MM.1S (cell line): ENCODE results near the gene SYNRG.
"Not testable (repeated sequence)": the region's sequence is repeated elsewhere in the genome, so short reads cannot be mapped to it uniquely, and the experiment has no call there.

Experiments
- DNase-seq: peaks from one replicate; pipeline ENCODE4 v3.0.0-alpha.2; 2015
- H2AFZ ChIP-seq: fragments of 300-600 bp; sonication (generic); 2 replicates; pipeline ENCODE4 v1.6.0; 2016; ENCODE audit warnings: antibody characterized with exemption, low read length
- H3F3A ChIP-seq: fragments of 300-600 bp; sonication (generic); 2 replicates; pipeline ENCODE4 v1.6.1; 2016; ENCODE audit warnings: mild to moderate bottlenecking, antibody characterized with exemption, low read length, moderate library complexity, mixed read lengths; ENCODE audit not compliant: insufficient read depth
- H3K27ac ChIP-seq: fragments of 300-600 bp; sonication (generic); 2 replicates; pipeline ENCODE4 v1.5.1; 2016; ENCODE audit warnings: mild to moderate bottlenecking, low read length
- H3K27me3 ChIP-seq: fragments of 300-600 bp; sonication (generic); replicated peaks from 2 replicates; pipeline ENCODE4 v1.6.0; 2016; ENCODE audit warnings: low read length; ENCODE audit not compliant: insufficient read depth
- H3K36me3 ChIP-seq: fragments of 300-600 bp; sonication (generic); replicated peaks from 2 replicates; pipeline ENCODE4 v1.6.1; 2016; ENCODE audit warnings: mild to moderate bottlenecking, low read length, mixed read lengths; ENCODE audit not compliant: insufficient read depth
- H3K4me1 ChIP-seq: fragments of 300-600 bp; sonication (generic); 2 replicates; pipeline ENCODE4 v1.6.1; 2016; ENCODE audit warnings: low read length, mixed read lengths
- H3K4me2 ChIP-seq: fragments of 300-600 bp; sonication (generic); 2 replicates; pipeline ENCODE4 v1.6.0; 2016; ENCODE audit warnings: low read depth, low read length
- H3K4me3 ChIP-seq: fragments of 300-600 bp; sonication (generic); 2 replicates; pipeline ENCODE4 v1.5.1; 2016; ENCODE audit warnings: low read length, mixed read lengths
- H3K79me2 ChIP-seq: fragments of 300-600 bp; sonication (generic); 2 replicates; pipeline ENCODE4 v1.6.1; 2016; ENCODE audit warnings: mixed run types, low read length, mixed read lengths
- H3K9ac ChIP-seq: fragments of 300-600 bp; sonication (generic); 2 replicates; pipeline ENCODE4 v1.6.1; 2016; ENCODE audit warnings: low read length, mixed read lengths
- H3K9me2 ChIP-seq: fragments of 300-600 bp; sonication (generic); replicated peaks from 2 replicates; pipeline ENCODE4 v1.6.1; 2016; ENCODE audit warnings: mild to moderate bottlenecking, low read length, mixed read lengths; ENCODE audit not compliant: insufficient read depth
- H3K9me3 ChIP-seq: fragments of 300-600 bp; sonication (generic); replicated peaks from 2 replicates; pipeline ENCODE4 v1.6.1; 2016; ENCODE audit warnings: mild to moderate bottlenecking, low read length, mixed read lengths; ENCODE audit not compliant: insufficient read depth
- H4K20me1 ChIP-seq: fragments of 300-600 bp; sonication (generic); 2 replicates; pipeline ENCODE4 v1.6.1; 2016; ENCODE audit warnings: mild to moderate bottlenecking, low read length, moderate library complexity, mixed read lengths; ENCODE audit not compliant: insufficient read depth
- CTCF ChIP-seq: fragments of 300-600 bp; sonication (generic); IDR thresholded peaks from 2 replicates; pipeline ENCODE4 v1.5.1; 2016; ENCODE audit warnings: antibody characterized with exemption, low read length, mixed read lengths
- EZH2 ChIP-seq: fragments of 300-600 bp; sonication (generic); optimal IDR thresholded peaks from 2 replicates; pipeline ENCODE3; 2017; ENCODE audit warnings: low read depth, mild to moderate bottlenecking, antibody characterized with exemption, low read length, mixed read lengths
- EZH2phosphoT487 ChIP-seq: fragments of 300-600 bp; sonication (generic); IDR thresholded peaks from 2 replicates; pipeline ENCODE4 v1.6.1; 2018; ENCODE audit warnings: antibody characterized with exemption, low read length

The SYNRG gene

GRCh38 chr17:37614391-37614790, 5.2 kb upstream of the SYNRG start:
- Histone ChIP-seq H3K9me2 (no peaks in the 10 kb centered on the region), H3K27ac (no peak overlapping the region), H3K4me3 (no peak overlapping the region), H3K9me3 (no peaks in the 10 kb centered on the region), H3F3A (peaks cover 15% of the 10 kb centered on the region), H3K4me1 (peaks cover 5% of the 10 kb centered on the region; the same call in 1 of the 2 replicates), H3K36me3 (no peaks in the 10 kb centered on the region; the same call in 1 of the 2 replicates), H2AFZ (no peak overlapping the region), H3K4me2 (no peak overlapping the region), H3K27me3 (no peaks in the 10 kb centered on the region), H3K9ac (no peak overlapping the region), H4K20me1 (no peaks in the 10 kb centered on the region), H3K79me2 (no peaks in the 10 kb centered on the region)
- no peak for DNase-seq
- TF ChIP-seq CTCF = no peak

DNA sequence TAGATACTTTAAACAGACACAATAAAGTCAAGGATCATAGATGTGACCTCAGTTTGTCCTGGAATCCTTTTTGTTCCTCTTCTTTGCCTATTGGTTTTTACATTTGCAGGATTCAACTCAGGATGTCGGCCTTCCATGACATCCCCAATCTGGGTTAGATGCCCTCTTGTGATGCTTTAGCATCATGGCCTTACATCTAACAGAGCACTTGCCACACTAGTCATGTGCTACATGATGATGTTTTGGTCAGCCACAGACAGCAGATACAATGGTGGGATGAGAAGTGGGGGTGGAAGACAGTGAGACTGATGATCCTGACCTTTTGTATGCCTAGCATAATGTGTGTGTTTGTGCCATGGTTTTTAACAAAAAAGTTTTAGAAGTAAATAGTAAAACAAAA, 1.8 kb upstream of the SYNRG start:
- Histone ChIP-seq H4K20me1 (no peaks in the 10 kb centered on the region), H3K36me3 (no peaks in the 10 kb centered on the region; the same call in 1 of the 2 replicates), H3K79me2 (peaks cover 25% of the 10 kb centered on the region), H3K9me2 (no peaks in the 10 kb centered on the region), H3K4me1 (peaks cover 17% of the 10 kb centered on the region; the same call in 1 of the 2 replicates), H3K9ac (no peak overlapping the region), H3K27ac (no peak overlapping the region), H3K27me3 (no peaks in the 10 kb centered on the region), H3K4me2 (no peak overlapping the region), H3F3A (peaks cover 35% of the 10 kb centered on the region), H3K4me3 (no peak overlapping the region), H2AFZ (no peak overlapping the region), H3K9me3 (no peaks in the 10 kb centered on the region)
- TF ChIP-seq EZH2phosphoT487 = no peak
- TF ChIP-seq CTCF = no peak
- no peak for TF ChIP-seq EZH2
- DNase-seq = no peak

GRCh38 chr17:37610041-37610420, 813 bp upstream of the SYNRG start:
- not testable (repeated sequence) for H3K9me3 ChIP-seq, H3K36me3 ChIP-seq, H4K20me1 ChIP-seq, DNase-seq, H3K9me2 ChIP-seq, H3K27me3 ChIP-seq
- peak overlapping the region; percentile 44; the same call in 1 of the 2 replicates for H2AFZ ChIP-seq
- peak overlapping the region; percentile 45; the same call in 1 of the 2 replicates for H3K9ac ChIP-seq
- H3K79me2 ChIP-seq = peaks cover 34% of the 10 kb centered on the region
- H3K4me1 ChIP-seq = peaks cover 21% of the 10 kb centered on the region; the same call in 1 of the 2 replicates
- H3K4me2 ChIP-seq = peak overlapping the region; percentile 53; the same call in 1 of the 2 replicates
- H3K4me3 ChIP-seq = peak overlapping the region; percentile 88
- peak overlapping the region; percentile 77; the same call in 1 of the 2 replicates for H3K27ac ChIP-seq
- H3F3A ChIP-seq = peaks cover 35% of the 10 kb centered on the region

DNA sequence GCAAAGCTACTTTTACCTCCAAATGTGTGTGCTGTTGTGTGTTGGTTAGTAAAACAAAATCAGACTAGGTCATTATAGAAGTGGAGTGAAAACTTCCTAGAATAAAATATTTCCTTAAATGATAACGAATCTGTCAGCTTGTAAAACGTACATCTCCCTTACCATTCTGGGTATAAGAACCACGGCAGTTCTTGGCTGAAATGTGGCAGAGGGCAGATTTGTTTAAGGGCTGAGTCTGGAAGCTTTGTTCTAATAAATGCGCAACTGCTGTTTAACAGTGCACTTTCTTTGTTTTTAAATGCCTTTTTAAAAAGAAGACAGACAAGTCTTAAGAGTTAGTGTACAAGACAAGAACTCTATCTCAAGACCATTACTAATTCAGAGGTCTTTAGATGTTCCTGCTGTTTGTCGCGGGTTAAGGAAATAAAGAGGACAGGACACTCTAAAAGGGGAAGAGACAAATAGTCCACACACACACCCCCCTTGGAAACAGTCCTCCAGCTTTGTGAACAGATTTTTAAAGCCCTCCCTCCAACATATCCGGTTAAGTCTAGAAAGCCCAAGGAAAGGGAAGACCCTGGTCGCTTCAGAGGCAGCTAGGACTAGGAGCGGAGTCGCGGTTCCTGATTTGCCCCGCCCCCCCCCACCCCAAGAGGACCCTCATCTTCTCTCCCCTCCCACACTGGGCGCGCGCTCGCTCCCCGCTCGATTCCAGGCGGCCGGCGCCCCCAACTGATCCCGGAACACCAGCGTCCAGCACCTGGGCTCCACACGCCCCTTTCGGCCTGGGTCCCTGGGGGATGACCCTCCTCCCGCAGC, 658 bp downstream of the SYNRG start:
- Histone ChIP-seq H3K9me2 (no peaks in the 10 kb centered on the region), H3K36me3 (no peaks in the 10 kb centered on the region), H3K79me2 (peaks cover 49% of the 10 kb centered on the region), H3K9ac (peak overlapping the region; percentile 94), H3K27ac (peak overlapping the region; percentile 77), H3K4me2 (peak overlapping the region; percentile 82), H3F3A (peaks cover 35% of the 10 kb centered on the region), H2AFZ (peak overlapping the region; percentile 59), H3K4me1 (peaks cover 21% of the 10 kb centered on the region; the same call in 1 of the 2 replicates), H3K9me3 (no peaks in the 10 kb centered on the region), H3K27me3 (no peaks in the 10 kb centered on the region), H4K20me1 (0 out of 2 replicates have a peak, but pooled peaks cover 6% of the 10 kb centered on the region), H3K4me3 (peak overlapping the region; percentile 88)
- peak; percentile 33 for DNase-seq
- TF ChIP-seq EZH2phosphoT487 = no peak
- TF ChIP-seq CTCF = no peak
- no peak for TF ChIP-seq EZH2
